Measurements from ENCODE around the gene UNC5C. TPM values are rescaled to one million over a fixed set of nuclear protein-coding genes. Genes with fewer than 3 reads are reported as not detected.

Gene UNC5C
- total and polyA plus RNA-seq, 10 donors, result 0.43 to 15.7 (median 7.8) TPM

- intact Hi-C loops (cut with DNase I; ENCODE audit: low total_unique reads), result no loop called here
- H3K9me3 ChIP-seq, result no peaks in the 10 kb centered on the region
- no peak overlapping the region for H3K27ac ChIP-seq
- H3K27me3 ChIP-seq (replicated peaks in 1 of 7), result no peaks in the 10 kb centered on the region
- 59 to 77% (median 69%) methylated on average over 2 of the region's 2 CpGs for WGBS, 5 donors
- peaks cover 0 to 13% (median 2%) of the 10 kb centered on the region in 6 donors for H3K4me1 ChIP-seq
- H3K36me3 ChIP-seq, result no peaks in the 10 kb centered on the region
- H3K4me3 ChIP-seq, result no peak overlapping the region
- TF ChIP-seq POLR2A (IDR thresholded peaks at IDR 0.05) (no peak), POLR2AphosphoS5 (IDR thresholded peaks at IDR 0.05) (no peak), CTCF (IDR thresholded peaks at IDR 0.05 in 8 of 11, conservative IDR thresholded peaks at IDR 0.05 in 3 of 11) (no peak)
- no peak for DNase-seq
Observed at GRCh38 chr4:95217197-95217596, 331.6 kb downstream of the UNC5C start.

GRCh38 chr4:95216636-95217035 is 332.1 kb downstream of the UNC5C start:
- no peak for TF ChIP-seq POLR2A (IDR thresholded peaks at IDR 0.05)
- Histone ChIP-seq H3K36me3 (no peaks in the 10 kb centered on the region), H3K4me3 (no peak overlapping the region), H3K4me1 (peaks cover 0 to 13% (median 2%) of the 10 kb centered on the region in 6 donors), H3K27ac (peak overlapping the region in 2 of 8 donors; percentile 52 to 63), H3K27me3 (replicated peaks in 1 of 7) (no peaks in the 10 kb centered on the region), H3K9me3 (no peaks in the 10 kb centered on the region)
- WGBS, 5 donors, result 72 to 82% (median 74%) methylated on average over 3 of the region's 3 CpGs
- no peak for DNase-seq
- intact Hi-C loops (cut with DNase I; ENCODE audit: low total_unique reads), result no loop called here

- H3K4me3 ChIP-seq, result no peak overlapping the region
- intact Hi-C loops (cut with DNase I; ENCODE audit: low total_unique reads), result no loop called here
- H3K9me3 ChIP-seq, result no peaks in the 10 kb centered on the region
- TF ChIP-seq POLR2A (IDR thresholded peaks at IDR 0.05) (no peak), POLR2AphosphoS5 (IDR thresholded peaks at IDR 0.05) (no peak), CTCF (IDR thresholded peaks at IDR 0.05 in 8 of 11, conservative IDR thresholded peaks at IDR 0.05 in 3 of 11) (no peak)
- WGBS, 5 donors, result 52 to 71% (median 60%) methylated on average over 7 of the region's 7 CpGs
- H3K4me1 ChIP-seq, result peaks cover 0 to 13% (median 2%) of the 10 kb centered on the region in 6 donors
- peak overlapping the region in 7 of 8 donors; percentile 23 to 63 (median 49) for H3K27ac ChIP-seq
- DNase-seq, result no peak
- no peaks in the 10 kb centered on the region for H3K36me3 ChIP-seq
- H3K27me3 ChIP-seq (replicated peaks in 1 of 7), result no peaks in the 10 kb centered on the region
Observed at GRCh38 chr4:95215991-95216605, 332.7 kb downstream of the UNC5C start.

GRCh38 chr4:95215043-95215442 is 333.7 kb downstream of the UNC5C start:
- DNase-seq, result no peak
- no peaks in the 10 kb centered on the region for H3K9me3 ChIP-seq
- intact Hi-C loops (cut with DNase I; ENCODE audit: low total_unique reads), result no loop called here
- WGBS, 5 donors, result 68 to 79% (median 73%) methylated on average over 5 of the region's 5 CpGs
- no peaks in the 10 kb centered on the region for H3K36me3 ChIP-seq
- no peak overlapping the region for H3K27ac ChIP-seq
- H3K27me3 ChIP-seq (replicated peaks in 1 of 7), result no peaks in the 10 kb centered on the region
- TF ChIP-seq CTCF (IDR thresholded peaks at IDR 0.05 in 8 of 11, conservative IDR thresholded peaks at IDR 0.05 in 3 of 11), result no peak
- H3K4me3 ChIP-seq, result no peak overlapping the region
- H3K4me1 ChIP-seq, result peaks cover 0 to 13% (median 2%) of the 10 kb centered on the region in 6 donors

All from spleen (tissue), 11 donors.